Fibroblast of the conjunctiva (primary cell): ENCODE results near the gene ZNF689.
"Not testable (repeated sequence)": the region's sequence is repeated elsewhere in the genome, so short reads cannot be mapped to it uniquely, and the experiment has no call there.

Experiments used
- DNase-seq: peaks from one replicate; pipeline ENCODE4 v3.0.0-alpha.2; 2010; ENCODE audit warnings: low read depth

The ZNF689 gene

GRCh38 chr16:30636599-30636998, 26.4 kb upstream of the ZNF689 start:
- DNase-seq = no peak

- no peak for DNase-seq
Measured at GRCh38 chr16:30633526-30633925, 23.3 kb upstream of the ZNF689 start.

- DNase-seq = not testable (repeated sequence)
Measured at GRCh38 chr16:30632454-30632853, 22.3 kb upstream of the ZNF689 start.

GRCh38 chr16:30628628-30629540, 18.7 kb upstream of the ZNF689 start:
- DNase-seq = peak; percentile 64

- no peak for DNase-seq
Measured at GRCh38 chr16:30626236-30626635, 16.0 kb upstream of the ZNF689 start.

GRCh38 chr16:30623536-30624283, 13.5 kb upstream of the ZNF689 start:
- no peak for DNase-seq

- DNase-seq = no peak
Measured at GRCh38 chr16:30622455-30623032, 12.4 kb upstream of the ZNF689 start.

- no peak for DNase-seq
Measured at GRCh38 chr16:30621765-30622164, 11.6 kb upstream of the ZNF689 start.

GRCh38 chr16:30620169-30620568, 10.0 kb upstream of the ZNF689 start:
- DNase-seq = no peak

- DNase-seq = no peak
Measured at GRCh38 chr16:30619638-30620037, 9.4 kb upstream of the ZNF689 start.

- DNase-seq = no peak
Measured at GRCh38 chr16:30619202-30619601, 9.0 kb upstream of the ZNF689 start.

- DNase-seq = no peak
Measured at GRCh38 chr16:30615358-30616091, 5.3 kb upstream of the ZNF689 start.

- peak; percentile 9 for DNase-seq
Measured at GRCh38 chr16:30609002-30609925, 925 bp downstream of the ZNF689 start.

GRCh38 chr16:30606004-30606403, 4.2 kb downstream of the ZNF689 start:
- DNase-seq = no peak

- DNase-seq = no peak
Measured at GRCh38 chr16:30605158-30605557, 5.0 kb downstream of the ZNF689 start.

- DNase-seq = no peak
Measured at GRCh38 chr16:30604316-30604947, 5.8 kb downstream of the ZNF689 start.

- no peak for DNase-seq
Measured at GRCh38 chr16:30603945-30604315, 6.3 kb downstream of the ZNF689 start.

GRCh38 chr16:30602616-30603277, 7.4 kb downstream of the ZNF689 start:
- peak; percentile 44 for DNase-seq

- no peak for DNase-seq
Measured at GRCh38 chr16:30601966-30602365, 8.2 kb downstream of the ZNF689 start.

GRCh38 chr16:30600929-30601328, 9.3 kb downstream of the ZNF689 start:
- DNase-seq = no peak
